GM12872 (cell line): ENCODE data around the gene PTMA.

Source experiments
- CTCF ChIP-seq: IDR thresholded peaks from 3 replicates; pipeline ENCODE4 v1.5.1; 2011; ENCODE audit warnings: low read depth, mild to moderate bottlenecking, low read length, moderate library complexity; ENCODE audit not compliant: insufficient read depth

Gene PTMA

GRCh38 chr2:231708773-231709635, 679 bp downstream of the PTMA start:
- TF ChIP-seq CTCF: peak; percentile 21; the same call in 1 of the 3 replicates

- 0 out of 3 replicates have a peak, but pooled peaks have one; percentile 1 for TF ChIP-seq CTCF
Observed at GRCh38 chr2:231709636-231709980, 1.3 kb downstream of the PTMA start.

- TF ChIP-seq CTCF: peak; percentile 73
Observed at GRCh38 chr2:231709981-231710798, 1.9 kb downstream of the PTMA start.

- TF ChIP-seq CTCF: no peak
Observed at GRCh38 chr2:231710799-231711676, 2.7 kb downstream of the PTMA start.

GRCh38 chr2:231711677-231712450, 3.5 kb downstream of the PTMA start:
- TF ChIP-seq CTCF: no peak

GRCh38 chr2:231713730-231714638, 5.7 kb downstream of the PTMA start:
- peak; percentile 97 for TF ChIP-seq CTCF
